ENCODE measurements around the gene CADM1.

- TF ChIP-seq, protein P1, sequence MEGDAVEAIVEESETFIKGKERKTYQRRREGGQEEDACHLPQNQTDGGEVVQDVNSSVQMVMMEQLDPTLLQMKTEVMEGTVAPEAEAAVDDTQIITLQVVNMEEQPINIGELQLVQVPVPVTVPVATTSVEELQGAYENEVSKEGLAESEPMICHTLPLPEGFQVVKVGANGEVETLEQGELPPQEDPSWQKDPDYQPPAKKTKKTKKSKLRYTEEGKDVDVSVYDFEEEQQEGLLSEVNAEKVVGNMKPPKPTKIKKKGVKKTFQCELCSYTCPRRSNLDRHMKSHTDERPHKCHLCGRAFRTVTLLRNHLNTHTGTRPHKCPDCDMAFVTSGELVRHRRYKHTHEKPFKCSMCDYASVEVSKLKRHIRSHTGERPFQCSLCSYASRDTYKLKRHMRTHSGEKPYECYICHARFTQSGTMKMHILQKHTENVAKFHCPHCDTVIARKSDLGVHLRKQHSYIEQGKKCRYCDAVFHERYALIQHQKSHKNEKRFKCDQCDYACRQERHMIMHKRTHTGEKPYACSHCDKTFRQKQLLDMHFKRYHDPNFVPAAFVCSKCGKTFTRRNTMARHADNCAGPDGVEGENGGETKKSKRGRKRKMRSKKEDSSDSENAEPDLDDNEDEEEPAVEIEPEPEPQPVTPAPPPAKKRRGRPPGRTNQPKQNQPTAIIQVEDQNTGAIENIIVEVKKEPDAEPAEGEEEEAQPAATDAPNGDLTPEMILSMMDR (conservative IDR thresholded peaks at IDR 0.05; ENCODE audit: low read depth, low read length) = no peak
- TF ChIP-seq EZH2phosphoT487 (IDR thresholded peaks at IDR 0.05; ENCODE audit: borderline replicate concordance, low read length) = no peak
Observed at GRCh38 chr11:115362997-115363396, 141.2 kb downstream of the CADM1 start.
